Measurements from ENCODE around the gene VTCN1.

VTCN1 gene

DNA sequence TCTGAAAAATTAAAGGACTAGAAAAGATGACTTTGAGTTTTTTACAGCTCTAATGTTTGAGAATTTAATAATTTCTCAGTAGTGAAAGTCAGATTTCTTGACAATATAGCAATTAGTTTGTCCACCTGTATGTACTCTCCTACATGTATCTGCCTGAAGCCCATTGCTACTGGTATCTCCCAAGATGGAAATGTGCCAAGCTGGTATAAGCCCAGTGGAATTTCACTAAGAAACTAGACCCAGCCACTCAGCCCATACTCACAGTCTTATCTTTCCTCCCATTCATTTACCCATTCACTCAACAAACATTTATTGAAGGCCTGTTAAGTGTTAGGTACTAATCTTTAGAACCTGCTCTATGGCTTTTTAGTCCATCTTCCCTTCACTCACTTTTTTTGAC, 67.6 kb downstream of the VTCN1 start:
- no peaks in the 10 kb centered on the region for H3F3A ChIP-seq (ENCODE audit: insufficient read depth, low read length)
- no peaks in the 10 kb centered on the region for H3K79me2 ChIP-seq (ENCODE audit: low read length)
- H3K4me2 ChIP-seq (ENCODE audit: low read depth, low read length), result no peak overlapping the region
- no peaks in the 10 kb centered on the region for H3K9me3 ChIP-seq (replicated peaks; ENCODE audit: insufficient read depth, low read length)
- H3K4me1 ChIP-seq (ENCODE audit: low read length), result no peaks in the 10 kb centered on the region
- no peak overlapping the region for H3K27ac ChIP-seq (ENCODE audit: low read length)
- H3K9ac ChIP-seq (ENCODE audit: low read length), result no peak overlapping the region
- H3K27me3 ChIP-seq (replicated peaks; ENCODE audit: insufficient read depth, low read length), result no peaks in the 10 kb centered on the region
- no peak overlapping the region for H2AFZ ChIP-seq (ENCODE audit: low read length)
- no peak overlapping the region for H3K4me3 ChIP-seq (ENCODE audit: low read length)
- no peaks in the 10 kb centered on the region for H3K36me3 ChIP-seq (replicated peaks; ENCODE audit: insufficient read depth, low read length)
- TF ChIP-seq, protein P1, sequence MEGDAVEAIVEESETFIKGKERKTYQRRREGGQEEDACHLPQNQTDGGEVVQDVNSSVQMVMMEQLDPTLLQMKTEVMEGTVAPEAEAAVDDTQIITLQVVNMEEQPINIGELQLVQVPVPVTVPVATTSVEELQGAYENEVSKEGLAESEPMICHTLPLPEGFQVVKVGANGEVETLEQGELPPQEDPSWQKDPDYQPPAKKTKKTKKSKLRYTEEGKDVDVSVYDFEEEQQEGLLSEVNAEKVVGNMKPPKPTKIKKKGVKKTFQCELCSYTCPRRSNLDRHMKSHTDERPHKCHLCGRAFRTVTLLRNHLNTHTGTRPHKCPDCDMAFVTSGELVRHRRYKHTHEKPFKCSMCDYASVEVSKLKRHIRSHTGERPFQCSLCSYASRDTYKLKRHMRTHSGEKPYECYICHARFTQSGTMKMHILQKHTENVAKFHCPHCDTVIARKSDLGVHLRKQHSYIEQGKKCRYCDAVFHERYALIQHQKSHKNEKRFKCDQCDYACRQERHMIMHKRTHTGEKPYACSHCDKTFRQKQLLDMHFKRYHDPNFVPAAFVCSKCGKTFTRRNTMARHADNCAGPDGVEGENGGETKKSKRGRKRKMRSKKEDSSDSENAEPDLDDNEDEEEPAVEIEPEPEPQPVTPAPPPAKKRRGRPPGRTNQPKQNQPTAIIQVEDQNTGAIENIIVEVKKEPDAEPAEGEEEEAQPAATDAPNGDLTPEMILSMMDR (IDR thresholded peaks at IDR 0.05; ENCODE audit: low read length), result no peak
- no peak for TF ChIP-seq EZH2phosphoT487 (IDR thresholded peaks at IDR 0.05; ENCODE audit: low read length)
- no peaks in the 10 kb centered on the region for H3K9me2 ChIP-seq (replicated peaks; ENCODE audit: insufficient read depth, low read length)
- H4K20me1 ChIP-seq (ENCODE audit: insufficient read depth, low read length), result no peaks in the 10 kb centered on the region
- DNase-seq, result no peak

- Histone ChIP-seq H3K9me3 (replicated peaks; ENCODE audit: insufficient read depth, low read length) (no peaks in the 10 kb centered on the region), H3K4me2 (ENCODE audit: low read depth, low read length) (no peak overlapping the region), H2AFZ (ENCODE audit: low read length) (no peak overlapping the region), H3F3A (ENCODE audit: insufficient read depth, low read length) (no peaks in the 10 kb centered on the region), H3K27me3 (replicated peaks; ENCODE audit: insufficient read depth, low read length) (no peaks in the 10 kb centered on the region), H3K4me3 (ENCODE audit: low read length) (no peak overlapping the region), H4K20me1 (ENCODE audit: insufficient read depth, low read length) (no peaks in the 10 kb centered on the region), H3K79me2 (ENCODE audit: low read length) (no peaks in the 10 kb centered on the region), H3K4me1 (ENCODE audit: low read length) (no peaks in the 10 kb centered on the region), H3K9me2 (replicated peaks; ENCODE audit: insufficient read depth, low read length) (no peaks in the 10 kb centered on the region), H3K36me3 (replicated peaks; ENCODE audit: insufficient read depth, low read length) (no peaks in the 10 kb centered on the region), H3K27ac (ENCODE audit: low read length) (no peak overlapping the region), H3K9ac (ENCODE audit: low read length) (no peak overlapping the region)
- TF ChIP-seq, protein P1 (IDR thresholded peaks at IDR 0.05; ENCODE audit: low read length), result no peak
- TF ChIP-seq EZH2 (optimal IDR thresholded peaks at IDR 0.05; ENCODE audit: low read depth, low read length) (no peak), EZH2phosphoT487 (IDR thresholded peaks at IDR 0.05; ENCODE audit: low read length) (no peak)
- no peak for DNase-seq
Observed at GRCh38 chr1:117142200-117142599, 68.5 kb downstream of the VTCN1 start.

DNA sequence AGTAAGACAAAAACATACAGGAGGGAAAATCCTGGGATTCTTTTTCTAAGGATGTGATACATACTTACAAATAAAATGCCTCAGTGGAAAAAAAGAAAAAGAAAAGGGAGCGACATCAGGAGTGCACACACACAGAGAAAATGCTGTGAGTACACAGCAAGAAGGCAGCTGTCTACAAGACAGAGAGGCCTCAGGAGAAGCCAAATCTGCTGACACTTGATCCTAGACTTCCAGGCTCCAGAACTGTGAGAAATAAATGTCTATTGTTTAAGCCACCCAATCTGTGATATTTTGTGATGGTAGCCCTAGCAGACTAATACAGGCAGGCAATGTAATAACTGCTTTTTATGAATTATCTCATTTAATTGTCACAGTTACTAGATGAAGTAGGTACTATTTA, 72.2 kb downstream of the VTCN1 start:
- Histone ChIP-seq H3K9me3 (replicated peaks; ENCODE audit: insufficient read depth, low read length) (no peaks in the 10 kb centered on the region), H3K27ac (ENCODE audit: low read length) (no peak overlapping the region), H3F3A (ENCODE audit: insufficient read depth, low read length) (no peaks in the 10 kb centered on the region), H3K36me3 (replicated peaks; ENCODE audit: insufficient read depth, low read length) (no peaks in the 10 kb centered on the region), H3K9ac (ENCODE audit: low read length) (no peak overlapping the region), H3K4me3 (ENCODE audit: low read length) (no peak overlapping the region), H3K27me3 (replicated peaks; ENCODE audit: insufficient read depth, low read length) (no peaks in the 10 kb centered on the region), H3K9me2 (replicated peaks; ENCODE audit: insufficient read depth, low read length) (no peaks in the 10 kb centered on the region), H4K20me1 (ENCODE audit: insufficient read depth, low read length) (no peaks in the 10 kb centered on the region), H3K4me1 (ENCODE audit: low read length) (no peaks in the 10 kb centered on the region), H3K79me2 (ENCODE audit: low read length) (no peaks in the 10 kb centered on the region), H3K4me2 (ENCODE audit: low read depth, low read length) (no peak overlapping the region), H2AFZ (ENCODE audit: low read length) (no peak overlapping the region)
- no peak for DNase-seq
- TF ChIP-seq EZH2 (optimal IDR thresholded peaks at IDR 0.05; ENCODE audit: low read depth, low read length), result no peak
- TF ChIP-seq, protein P1 (IDR thresholded peaks at IDR 0.05; ENCODE audit: low read length), result no peak
- no peak for TF ChIP-seq EZH2phosphoT487 (IDR thresholded peaks at IDR 0.05; ENCODE audit: low read length)
